HCT116 (cell line): ENCODE measurements around the gene ADAMTSL5.

Experiments
- CEBPB ChIP-seq: IDR thresholded peaks from 2 replicates; pipeline ENCODE4 v1.6.1; 2012; ENCODE audit warnings: low read depth
- EGR1 ChIP-seq: IDR thresholded peaks from 2 replicates; pipeline ENCODE4 v1.6.1; 2012; ENCODE audit warnings: low read depth
- ELF1 ChIP-seq: IDR thresholded peaks from 2 replicates; pipeline ENCODE4 v1.6.1; 2012; ENCODE audit warnings: low read depth, borderline replicate concordance
- EZH2 ChIP-seq: fragments of 200-600 bp; sonication (generic); IDR thresholded peaks from 2 replicates; pipeline ENCODE4 v1.6.1; 2017; ENCODE audit warnings: antibody characterized with exemption, mixed run types
- EZH2phosphoT487 ChIP-seq: fragments of 200-600 bp; IDR thresholded peaks from 2 replicates; pipeline ENCODE4 v1.6.1; 2018; ENCODE audit warnings: antibody characterized with exemption, borderline replicate concordance
- POLR2A ChIP-seq: IDR thresholded peaks from 2 replicates; pipeline ENCODE4 v1.7.0; 2011; ENCODE audit warnings: borderline replicate concordance; ENCODE audit not compliant: insufficient read depth, insufficient read length; ENCODE audit errors: extremely low read depth
- SRF ChIP-seq: IDR thresholded peaks from 2 replicates; pipeline ENCODE4 v1.6.1; 2012; ENCODE audit warnings: low read depth
- ZNF274 ChIP-seq: fragments of 200-500 bp; sonication (Bioruptor generic); IDR thresholded peaks from 2 replicates; pipeline ENCODE4 v1.6.1; 2014; ENCODE audit warnings: mild to moderate bottlenecking, low read depth, low read length, inconsistent platforms
- TF ChIP-seq, protein P1 (sequence below), 3 experiments: fragments of 200-600 bp in 1 of 3; sonication (generic) in 1 of 3; IDR thresholded peaks in 2 of 3; conservative IDR thresholded peaks in 1 of 3; 2 replicates each; pipeline ENCODE4 v1.5.1; 2012 to 2017; ENCODE audit warnings: low read depth in 2 of 3, low read length in 2 of 3, antibody characterized with exemption in 1 of 3, borderline replicate concordance in 1 of 3, control low read depth in 1 of 3, mild to moderate bottlenecking in 1 of 3, mixed read lengths in 1 of 3, mixed run types in 1 of 3, moderate library complexity in 1 of 3; ENCODE audit not compliant: insufficient read depth in 1 of 3
- TF ChIP-seq, protein P2 (sequence below): IDR thresholded peaks from 2 replicates; pipeline ENCODE4 v1.6.1; 2012; ENCODE audit warnings: low read depth
- TF ChIP-seq, protein P3 (sequence below): IDR thresholded peaks from 2 replicates; pipeline ENCODE4 v1.6.1; 2012

DNA sequence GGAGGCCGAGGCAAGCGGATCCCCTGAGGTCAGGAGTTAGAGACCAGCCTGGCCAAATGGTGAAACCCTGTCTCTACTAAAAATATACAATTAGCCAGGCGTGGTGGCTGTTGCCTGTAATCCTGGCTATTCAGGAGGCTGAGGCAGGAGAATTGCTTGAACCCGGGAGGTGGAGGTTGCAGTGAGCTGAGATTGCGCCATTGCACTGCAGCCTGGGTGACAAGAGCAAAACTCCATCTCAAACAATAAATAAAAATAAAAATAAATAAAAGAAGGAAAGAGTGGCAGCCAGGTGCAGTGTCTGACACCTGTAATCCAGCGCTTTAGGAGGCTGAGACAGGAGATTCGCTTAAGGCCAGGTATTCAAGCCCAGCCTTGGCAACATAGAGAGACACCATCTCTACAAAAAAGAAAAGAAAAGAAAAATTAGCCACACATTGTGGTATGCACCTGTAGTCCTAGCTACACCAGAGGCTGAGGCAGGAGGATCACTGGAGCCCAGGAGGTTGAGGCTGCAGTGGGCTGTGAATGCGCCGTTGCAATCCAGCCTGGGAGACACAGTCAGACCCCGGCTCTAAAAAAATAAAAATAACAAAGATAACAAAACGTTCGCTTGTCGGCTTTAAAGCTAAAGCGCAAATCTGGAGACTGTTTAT lies 10.3 kb downstream of the ADAMTSL5 start:
- TF ChIP-seq, protein P1, sequence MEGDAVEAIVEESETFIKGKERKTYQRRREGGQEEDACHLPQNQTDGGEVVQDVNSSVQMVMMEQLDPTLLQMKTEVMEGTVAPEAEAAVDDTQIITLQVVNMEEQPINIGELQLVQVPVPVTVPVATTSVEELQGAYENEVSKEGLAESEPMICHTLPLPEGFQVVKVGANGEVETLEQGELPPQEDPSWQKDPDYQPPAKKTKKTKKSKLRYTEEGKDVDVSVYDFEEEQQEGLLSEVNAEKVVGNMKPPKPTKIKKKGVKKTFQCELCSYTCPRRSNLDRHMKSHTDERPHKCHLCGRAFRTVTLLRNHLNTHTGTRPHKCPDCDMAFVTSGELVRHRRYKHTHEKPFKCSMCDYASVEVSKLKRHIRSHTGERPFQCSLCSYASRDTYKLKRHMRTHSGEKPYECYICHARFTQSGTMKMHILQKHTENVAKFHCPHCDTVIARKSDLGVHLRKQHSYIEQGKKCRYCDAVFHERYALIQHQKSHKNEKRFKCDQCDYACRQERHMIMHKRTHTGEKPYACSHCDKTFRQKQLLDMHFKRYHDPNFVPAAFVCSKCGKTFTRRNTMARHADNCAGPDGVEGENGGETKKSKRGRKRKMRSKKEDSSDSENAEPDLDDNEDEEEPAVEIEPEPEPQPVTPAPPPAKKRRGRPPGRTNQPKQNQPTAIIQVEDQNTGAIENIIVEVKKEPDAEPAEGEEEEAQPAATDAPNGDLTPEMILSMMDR (IDR thresholded peaks at IDR 0.05 in 2 of 3, conservative IDR thresholded peaks at IDR 0.05 in 1 of 3; ENCODE audit: borderline replicate concordance in 1 of 3, insufficient read depth in 1 of 3, low read depth in 2 of 3, low read length in 2 of 3), result no peak
- TF ChIP-seq, protein P2, sequence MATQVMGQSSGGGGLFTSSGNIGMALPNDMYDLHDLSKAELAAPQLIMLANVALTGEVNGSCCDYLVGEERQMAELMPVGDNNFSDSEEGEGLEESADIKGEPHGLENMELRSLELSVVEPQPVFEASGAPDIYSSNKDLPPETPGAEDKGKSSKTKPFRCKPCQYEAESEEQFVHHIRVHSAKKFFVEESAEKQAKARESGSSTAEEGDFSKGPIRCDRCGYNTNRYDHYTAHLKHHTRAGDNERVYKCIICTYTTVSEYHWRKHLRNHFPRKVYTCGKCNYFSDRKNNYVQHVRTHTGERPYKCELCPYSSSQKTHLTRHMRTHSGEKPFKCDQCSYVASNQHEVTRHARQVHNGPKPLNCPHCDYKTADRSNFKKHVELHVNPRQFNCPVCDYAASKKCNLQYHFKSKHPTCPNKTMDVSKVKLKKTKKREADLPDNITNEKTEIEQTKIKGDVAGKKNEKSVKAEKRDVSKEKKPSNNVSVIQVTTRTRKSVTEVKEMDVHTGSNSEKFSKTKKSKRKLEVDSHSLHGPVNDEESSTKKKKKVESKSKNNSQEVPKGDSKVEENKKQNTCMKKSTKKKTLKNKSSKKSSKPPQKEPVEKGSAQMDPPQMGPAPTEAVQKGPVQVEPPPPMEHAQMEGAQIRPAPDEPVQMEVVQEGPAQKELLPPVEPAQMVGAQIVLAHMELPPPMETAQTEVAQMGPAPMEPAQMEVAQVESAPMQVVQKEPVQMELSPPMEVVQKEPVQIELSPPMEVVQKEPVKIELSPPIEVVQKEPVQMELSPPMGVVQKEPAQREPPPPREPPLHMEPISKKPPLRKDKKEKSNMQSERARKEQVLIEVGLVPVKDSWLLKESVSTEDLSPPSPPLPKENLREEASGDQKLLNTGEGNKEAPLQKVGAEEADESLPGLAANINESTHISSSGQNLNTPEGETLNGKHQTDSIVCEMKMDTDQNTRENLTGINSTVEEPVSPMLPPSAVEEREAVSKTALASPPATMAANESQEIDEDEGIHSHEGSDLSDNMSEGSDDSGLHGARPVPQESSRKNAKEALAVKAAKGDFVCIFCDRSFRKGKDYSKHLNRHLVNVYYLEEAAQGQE, result no peak
- TF ChIP-seq POLR2A (no peak), EGR1 (no peak), SRF (no peak), EZH2 (no peak), ELF1 (no peak), EZH2phosphoT487 (no peak), ZNF274 (no peak), CEBPB (no peak)
- TF ChIP-seq, protein P3, sequence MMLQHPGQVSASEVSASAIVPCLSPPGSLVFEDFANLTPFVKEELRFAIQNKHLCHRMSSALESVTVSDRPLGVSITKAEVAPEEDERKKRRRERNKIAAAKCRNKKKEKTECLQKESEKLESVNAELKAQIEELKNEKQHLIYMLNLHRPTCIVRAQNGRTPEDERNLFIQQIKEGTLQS, result no peak
